Measurements from ENCODE around the gene COA3. TPM values are rescaled to one million over a fixed set of nuclear protein-coding genes. Genes with fewer than 3 reads are reported as not detected.
"Not testable (repeated sequence)": the region's sequence is repeated elsewhere in the genome, so short reads cannot be mapped to it uniquely, and the experiment has no call there.

COA3 gene
- total and polyA plus RNA-seq, 2 experiments from 2014 or later = 81.2 to 138 TPM

GRCh38 chr17:42773290-42774035 lies 25.0 kb downstream of the COA3 start, which contains the start of gene VPS25 (continued):
- TF ChIP-seq REST (IDR thresholded peaks at IDR 0.05; ENCODE audit: unreplicated experiment) = peak; percentile 6
- TF ChIP-seq EZH2 (IDR thresholded peaks at IDR 0.05; ENCODE audit: low read depth, unreplicated experiment) = no peak
- TF ChIP-seq EZH2phosphoT487 (IDR thresholded peaks at IDR 0.05; ENCODE audit: unreplicated experiment) = no peak
- no peak for TF ChIP-seq ZNF331 (CRISPR knock-in tag; IDR thresholded peaks at IDR 0.05; ENCODE audit: low read depth)
- no peak for TF ChIP-seq NANOG (IDR thresholded peaks at IDR 0.05; ENCODE audit: borderline replicate concordance)
- no peak for TF ChIP-seq JUNB (IDR thresholded peaks at IDR 0.05; ENCODE audit: unreplicated experiment)
- TF ChIP-seq ZNF114 (CRISPR knock-in tag; IDR thresholded peaks at IDR 0.05) = no peak
- TF ChIP-seq CREB1 (CRISPR knock-in tag; IDR thresholded peaks at IDR 0.05; ENCODE audit: low read depth) = peak; percentile 64
- TF ChIP-seq STAT1 (IDR thresholded peaks at IDR 0.05; ENCODE audit: unreplicated experiment) = no peak
- peak; percentile 91 for TF ChIP-seq POLR2AphosphoS5 (IDR thresholded peaks at IDR 0.05; ENCODE audit: low read depth)
- TF ChIP-seq ETS1 (IDR thresholded peaks at IDR 0.05) = peak; percentile 74; the same call in 1 of the 2 replicates

- TF ChIP-seq POLR2AphosphoS5 (IDR thresholded peaks at IDR 0.05; ENCODE audit: low read depth) = no peak
- no peak for TF ChIP-seq ZNF114 (CRISPR knock-in tag; IDR thresholded peaks at IDR 0.05)
- peaks cover 11% of the 10 kb centered on the region for H3K4me1 Mint-ChIP-seq
- Histone ChIP-seq H3K9me2 (ENCODE audit: insufficient read depth) (no peaks in the 10 kb centered on the region), H3K4me3 (peak overlapping the region; percentile 97), H3K4me1 (ENCODE audit: insufficient read depth) (0 out of 2 replicates have a peak, but pooled peaks cover 5% of the 10 kb centered on the region), H3K27ac (ENCODE audit: low read depth) (peak overlapping the region; percentile 73), H3K36me3 (ENCODE audit: insufficient read depth) (peaks cover 9% of the 10 kb centered on the region; the same call in 1 of the 2 replicates), H3K79me2 (replicated peaks; ENCODE audit: insufficient read depth) (0 out of 2 replicates have a peak, but pooled peaks cover 6% of the 10 kb centered on the region), H4K20me1 (replicated peaks; ENCODE audit: insufficient read depth) (no peaks in the 10 kb centered on the region), H2AFZ (peak overlapping the region; percentile 75; the same call in 1 of the 2 replicates), H3K4me2 (peak overlapping the region; percentile 95), H3F3A (replicated peaks; ENCODE audit: low read depth) (no peaks in the 10 kb centered on the region), H3K27me3 (ENCODE audit: insufficient read depth) (no peaks in the 10 kb centered on the region)
- peak overlapping the region; percentile 94 for H3K27ac Mint-ChIP-seq
- H3K4me3 Mint-ChIP-seq = peak overlapping the region; percentile 98
- no peak for ATAC-seq
- DNase-seq (ENCODE audit: low spot score) = no peak
- H3K27me3 Mint-ChIP-seq (ENCODE audit: insufficient read depth, low read depth, poor library complexity) = peaks cover 14% of the 10 kb centered on the region
- no peaks in the 10 kb centered on the region for H3K9me3 Mint-ChIP-seq
- H3K36me3 Mint-ChIP-seq (ENCODE audit: low read depth) = peaks cover 29% of the 10 kb centered on the region
Observed at GRCh38 chr17:42772945-42773289, 25.6 kb downstream of the COA3 start.

DNA sequence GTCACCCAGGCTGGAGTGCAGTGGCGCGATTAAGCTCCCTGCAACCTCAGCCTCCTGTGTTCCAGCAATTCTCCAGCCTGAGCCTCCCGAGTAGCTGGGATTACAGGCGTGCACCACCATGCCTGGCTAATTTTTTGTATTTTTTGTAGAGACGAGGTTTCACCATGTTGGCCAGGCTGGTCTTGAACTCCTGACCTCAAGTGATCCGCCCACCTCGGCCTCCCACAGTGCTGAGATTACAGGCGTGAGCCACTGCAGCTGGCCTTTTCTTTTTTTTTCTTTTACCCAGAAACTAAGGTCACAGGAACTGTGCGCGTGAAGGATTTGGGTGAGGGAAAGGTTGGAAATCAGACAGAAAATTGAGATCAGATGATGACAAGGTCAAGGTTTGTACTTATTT lies 28.5 kb downstream of the COA3 start:
- H3K4me1 ChIP-seq (ENCODE audit: insufficient read depth); H3F3A ChIP-seq (replicated peaks; ENCODE audit: low read depth); DNase-seq (ENCODE audit: low spot score); H3K9me3 Mint-ChIP-seq; H3K27ac ChIP-seq (ENCODE audit: low read depth); H3K4me3 ChIP-seq; H3K27ac Mint-ChIP-seq; H3K9me2 ChIP-seq (ENCODE audit: insufficient read depth); H3K27me3 ChIP-seq (ENCODE audit: insufficient read depth); H4K20me1 ChIP-seq (replicated peaks; ENCODE audit: insufficient read depth); H3K36me3 ChIP-seq (ENCODE audit: insufficient read depth); H3K79me2 ChIP-seq (replicated peaks; ENCODE audit: insufficient read depth); H2AFZ ChIP-seq; H3K36me3 Mint-ChIP-seq (ENCODE audit: low read depth); H3K4me3 Mint-ChIP-seq; H3K4me2 ChIP-seq; ATAC-seq: not testable (repeated sequence)
- Mint-ChIP-seq H3K27me3 (ENCODE audit: insufficient read depth, low read depth, poor library complexity) (peaks cover 19% of the 10 kb centered on the region), H3K4me1 (peaks cover 11% of the 10 kb centered on the region)

- H2AFZ ChIP-seq; H3K4me3 ChIP-seq; H3K27ac ChIP-seq (ENCODE audit: low read depth); H3K4me1 Mint-ChIP-seq; H3K27ac Mint-ChIP-seq; H3K36me3 ChIP-seq (ENCODE audit: insufficient read depth); ATAC-seq; H3K9me3 Mint-ChIP-seq; H3K36me3 Mint-ChIP-seq (ENCODE audit: low read depth); H3K4me3 Mint-ChIP-seq; H3K9me2 ChIP-seq (ENCODE audit: insufficient read depth); H3K4me2 ChIP-seq; H4K20me1 ChIP-seq (replicated peaks; ENCODE audit: insufficient read depth); H3F3A ChIP-seq (replicated peaks; ENCODE audit: low read depth); H3K27me3 ChIP-seq (ENCODE audit: insufficient read depth); DNase-seq (ENCODE audit: low spot score); H3K79me2 ChIP-seq (replicated peaks; ENCODE audit: insufficient read depth); H3K4me1 ChIP-seq (ENCODE audit: insufficient read depth): not testable (repeated sequence)
- peaks cover 17% of the 10 kb centered on the region for H3K27me3 Mint-ChIP-seq (ENCODE audit: insufficient read depth, low read depth, poor library complexity)
Observed at GRCh38 chr17:42768006-42768405, 30.5 kb downstream of the COA3 start.

Data from GM23338 (cell line).